HG02973 (cell line): Measurements from ENCODE around the gene RRAD.
A peak's percentile ranks its signal among the peaks of the same experiment; 100 is the strongest.

Experiments used
- ATAC-seq: cut with Tn5 transposase; IDR thresholded peaks from one replicate; pipeline ENCODE4 v1.9.1; 2021; ENCODE audit warnings: moderate library complexity; ENCODE audit not compliant: unreplicated experiment

RRAD gene

GRCh38 chr16:66934138-66934838 lies 9.0 kb upstream of the RRAD start, which contains the start of gene CIAO2B:
Gene CIAO2B (minus strand): TSS chr16:66934402. CDS start chr16:66934364, 38 bp downstream.
- ATAC-seq, result peak; percentile 68

DNA sequence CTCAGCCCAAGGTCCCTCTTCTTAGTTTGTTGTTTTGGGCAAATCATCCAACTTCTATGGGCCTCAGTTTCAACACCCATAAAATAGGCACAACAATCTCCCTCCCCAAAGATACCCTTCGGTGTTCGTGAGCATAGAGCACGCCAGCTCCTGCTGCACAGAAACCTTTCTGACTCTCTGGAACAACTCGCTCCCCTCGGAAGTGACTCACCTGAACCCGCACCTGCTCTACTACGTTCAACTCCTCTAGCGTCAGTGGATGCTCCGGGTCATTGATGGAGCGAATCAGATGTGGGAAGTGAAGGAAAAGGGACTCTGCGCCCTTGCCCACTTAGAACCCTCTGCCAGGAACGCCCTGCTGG lies 8.4 kb upstream of the RRAD start:
- ATAC-seq, result peak; percentile 8

DNA sequence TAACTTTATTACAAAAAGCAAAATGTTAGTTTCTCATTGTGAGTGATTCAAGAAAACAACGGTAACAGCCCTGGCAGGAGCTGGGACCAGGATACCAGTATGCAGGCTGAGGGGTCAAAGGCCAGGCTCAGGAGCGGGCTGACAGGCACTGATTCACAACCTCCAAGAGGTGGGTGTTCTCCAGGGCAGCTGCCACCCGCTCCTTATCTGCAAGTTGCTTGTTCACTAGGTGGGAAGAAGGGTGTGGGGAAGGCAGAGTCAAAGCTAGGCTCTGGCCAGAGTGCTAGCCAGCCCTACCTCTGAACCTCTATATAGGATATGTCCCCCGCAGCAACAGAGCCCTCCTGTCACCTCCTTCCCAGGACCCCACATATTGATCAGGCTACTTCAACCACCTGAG lies 6.7 kb upstream of the RRAD start:
- no peak for ATAC-seq

GRCh38 chr16:66931665-66932064 lies 6.3 kb upstream of the RRAD start:
- ATAC-seq, result no peak

- no peak for ATAC-seq
Observed at GRCh38 chr16:66930189-66930588, 4.9 kb upstream of the RRAD start.

GRCh38 chr16:66928702-66929388 lies 3.5 kb upstream of the RRAD start:
- ATAC-seq, result no peak

DNA sequence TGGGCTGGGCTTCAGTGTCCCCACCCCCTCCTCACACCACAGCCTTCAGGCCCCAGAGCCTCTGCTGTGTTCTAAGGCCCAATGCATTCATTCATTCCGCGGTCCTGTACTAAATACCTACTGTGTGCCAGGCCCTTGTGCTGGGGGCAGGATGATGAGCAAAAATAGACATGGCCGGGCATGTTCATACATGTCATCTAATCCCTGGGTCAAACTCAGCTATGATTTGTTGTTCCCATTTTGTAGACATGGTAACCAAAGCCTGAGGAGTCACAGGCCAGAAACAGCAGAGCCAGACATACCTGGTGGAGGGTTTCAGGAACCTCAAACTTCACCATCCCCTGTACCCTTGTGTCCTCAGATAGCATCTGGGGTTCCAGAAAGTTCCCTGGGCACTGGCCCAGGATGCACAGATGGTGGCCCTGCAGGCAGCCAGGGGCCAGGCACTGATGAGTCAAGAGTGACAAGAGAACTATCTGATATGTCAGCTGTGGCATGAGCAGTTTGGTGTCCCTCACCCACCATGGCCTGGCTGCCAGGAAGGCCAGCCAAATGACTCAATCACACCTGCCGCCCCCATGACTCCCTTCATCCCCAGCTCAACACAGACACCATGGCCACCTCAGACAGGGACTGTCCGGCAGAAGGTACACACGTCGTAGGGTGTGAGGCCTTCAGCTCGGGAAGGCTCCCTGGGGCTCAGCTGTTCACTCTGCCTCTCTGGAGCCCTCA lies 2.7 kb upstream of the RRAD start:
- ATAC-seq, result no peak

DNA sequence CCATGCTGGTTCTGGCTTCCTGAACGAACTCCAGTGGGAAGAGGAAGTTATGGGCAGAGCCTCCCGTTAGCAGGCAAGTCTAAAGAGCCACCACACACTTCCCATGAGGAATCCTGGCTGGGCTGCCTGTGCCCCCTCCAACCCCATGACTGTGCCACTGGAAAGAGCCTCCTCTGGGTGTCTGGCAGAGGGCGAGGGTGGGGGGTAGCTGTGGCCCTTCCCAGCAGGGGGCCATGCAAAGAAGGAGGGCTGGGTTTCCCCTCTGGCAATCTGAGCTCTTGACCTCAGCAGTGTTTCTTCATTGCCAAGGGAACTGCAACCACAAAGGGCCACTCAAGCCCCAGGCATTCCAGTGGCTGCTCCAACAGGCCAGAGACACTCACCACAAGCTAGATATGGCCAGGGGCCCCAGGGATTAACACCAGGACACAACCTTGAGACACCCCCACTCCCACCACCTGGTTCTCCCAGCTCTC lies 1.7 kb upstream of the RRAD start:
- no peak for ATAC-seq

- no peak for ATAC-seq
Observed at GRCh38 chr16:66926171-66926947, 1.0 kb upstream of the RRAD start.

- ATAC-seq, result no peak
Observed at GRCh38 chr16:66924527-66925321, 611 bp downstream of the RRAD start.

- no peak for ATAC-seq
Observed at GRCh38 chr16:66923866-66924265, 1.5 kb downstream of the RRAD start.

DNA sequence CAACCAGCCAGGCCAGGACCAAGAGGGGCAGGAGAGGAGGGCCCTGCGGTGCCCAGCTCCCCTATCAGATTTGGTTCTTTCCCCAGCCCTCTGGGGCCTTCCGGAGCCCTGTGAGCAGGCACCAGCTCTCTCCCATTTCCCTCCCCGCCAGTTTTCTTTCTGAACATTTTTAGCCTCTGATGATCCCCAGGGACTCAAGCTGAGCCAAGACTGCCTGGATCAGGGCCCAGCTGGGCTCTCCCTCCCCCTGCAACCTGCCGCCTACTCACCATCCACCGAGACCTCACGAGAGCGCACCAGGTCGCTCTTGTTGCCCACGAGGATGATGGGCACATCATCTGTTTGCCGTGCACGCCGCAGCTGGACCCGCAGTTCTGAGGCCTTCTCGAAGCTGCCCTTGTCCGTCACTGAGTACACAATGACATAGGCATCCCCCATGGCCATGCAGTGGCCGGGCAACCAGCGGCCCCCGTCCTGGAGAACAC lies 2.0 kb downstream of the RRAD start:
- no peak for ATAC-seq

DNA sequence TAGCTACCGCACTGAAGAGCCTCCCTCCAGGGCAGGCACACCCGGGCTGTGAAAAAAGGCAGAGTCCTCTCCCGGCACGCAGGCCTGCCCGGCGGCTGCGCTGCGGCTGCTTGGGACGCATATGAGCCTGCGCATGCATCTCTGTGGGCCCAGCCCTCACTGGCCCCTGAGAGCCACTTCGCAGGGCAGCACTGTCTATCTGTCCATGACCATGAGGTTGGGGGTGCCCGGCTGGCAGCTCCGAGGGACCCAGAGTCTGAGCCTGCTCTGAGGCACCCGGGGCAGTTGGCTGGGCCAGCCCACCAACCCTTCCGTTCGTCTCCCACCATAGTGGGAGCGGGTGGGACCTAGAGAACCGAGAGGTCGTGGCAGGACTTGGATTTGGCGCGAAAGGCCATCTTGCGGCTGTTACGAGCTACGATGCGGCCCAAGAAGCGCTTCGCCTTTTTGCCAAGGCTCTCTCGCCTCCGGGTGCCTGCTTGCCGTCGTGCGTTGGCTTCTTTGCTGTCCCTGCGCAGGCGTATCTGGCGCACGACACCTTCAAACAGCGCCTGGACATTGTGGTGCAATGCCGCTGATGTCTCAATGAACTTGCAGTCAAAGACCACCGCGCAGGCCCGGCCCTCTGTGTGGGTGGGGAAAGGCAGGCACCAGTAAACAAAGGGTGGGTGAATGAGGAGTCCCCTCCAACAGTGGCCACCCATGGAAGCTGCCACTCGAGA lies 3.4 kb downstream of the RRAD start:
- ATAC-seq, result no peak

DNA sequence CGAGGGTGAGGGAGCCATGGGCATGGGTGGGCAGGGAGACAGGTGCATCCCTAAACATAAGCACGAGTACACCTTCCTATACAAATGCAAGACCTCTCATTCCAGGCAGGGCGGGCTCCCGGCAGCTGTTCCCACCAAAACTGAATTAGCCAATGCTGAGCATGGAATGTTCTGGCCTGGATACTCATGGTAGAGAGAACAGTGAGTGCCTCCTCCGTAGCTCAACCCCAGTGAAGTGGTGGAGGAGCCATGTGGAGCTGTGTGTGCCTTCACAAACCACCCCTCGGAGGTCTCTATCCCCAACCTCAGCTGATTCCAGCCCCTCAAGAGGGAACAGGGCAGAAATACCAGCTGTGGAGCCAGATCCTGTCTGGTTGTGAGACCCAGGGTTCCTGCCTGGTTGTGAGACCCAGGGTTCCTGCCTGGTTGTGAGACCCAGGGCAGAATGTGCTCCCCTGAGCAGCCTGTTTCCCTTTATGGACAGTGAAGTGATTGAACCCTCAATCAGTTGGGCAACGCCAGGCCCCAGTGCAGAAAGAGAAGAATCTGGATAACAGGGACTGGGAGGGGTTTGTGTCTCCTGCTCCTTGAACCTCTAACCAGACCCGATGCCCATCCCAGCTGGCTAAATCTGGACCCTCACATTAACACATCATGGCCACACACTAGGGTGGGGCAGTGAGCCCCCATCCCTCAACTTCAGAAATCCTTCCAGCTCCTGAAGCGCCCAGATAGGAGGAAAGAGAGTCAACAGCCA lies 4.2 kb downstream of the RRAD start:
- no peak for ATAC-seq

DNA sequence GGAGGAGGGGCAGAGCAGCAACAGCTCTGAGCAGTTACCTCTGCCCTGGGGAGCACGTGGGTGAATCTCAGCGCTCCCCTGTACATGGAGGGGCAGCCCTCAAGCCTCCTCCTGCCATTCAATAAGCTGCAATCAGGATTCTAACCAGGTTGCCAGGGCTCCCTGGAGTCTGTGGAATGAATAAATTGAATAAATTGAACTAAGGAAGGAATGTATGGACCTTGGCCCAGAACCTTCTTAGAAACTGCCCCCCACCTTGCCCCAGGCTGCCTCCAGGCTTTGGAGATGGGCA lies 5.1 kb downstream of the RRAD start:
- ATAC-seq, result no peak

DNA sequence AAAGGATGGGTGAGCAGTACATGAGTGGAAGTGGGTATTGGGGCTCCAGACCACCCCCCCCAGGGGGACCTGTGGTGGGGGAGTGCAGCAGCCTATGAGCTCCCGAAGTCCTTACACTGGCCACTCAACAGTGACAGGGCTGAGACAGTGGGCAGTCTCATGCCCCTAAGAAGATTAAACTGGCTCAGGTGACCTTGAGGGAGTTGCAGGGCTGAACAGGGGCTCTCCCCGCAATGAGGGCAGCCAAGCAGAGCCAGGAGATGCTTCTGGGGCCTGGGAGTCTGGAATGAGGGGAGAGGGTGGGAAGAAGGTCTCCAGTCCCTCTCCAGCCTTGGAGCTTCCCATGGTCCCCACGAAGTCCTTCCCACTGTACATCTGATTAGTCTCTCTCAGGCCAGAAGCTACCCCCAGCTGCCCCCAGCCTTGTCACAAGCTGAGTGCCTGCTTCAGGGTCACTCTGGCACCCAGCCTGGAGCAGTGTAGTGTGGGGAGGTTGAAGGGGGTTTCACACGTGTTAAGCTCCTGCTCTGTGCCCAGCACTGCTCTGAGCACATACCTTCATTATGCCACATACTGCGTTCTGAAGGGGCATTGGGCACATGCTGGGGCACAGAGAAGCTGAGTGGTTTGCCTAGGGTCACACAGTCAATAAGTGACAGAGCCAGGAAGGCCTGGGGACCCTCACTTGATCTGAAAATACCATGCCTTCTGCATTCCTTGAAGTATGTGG lies 5.6 kb downstream of the RRAD start:
- no peak for ATAC-seq

DNA sequence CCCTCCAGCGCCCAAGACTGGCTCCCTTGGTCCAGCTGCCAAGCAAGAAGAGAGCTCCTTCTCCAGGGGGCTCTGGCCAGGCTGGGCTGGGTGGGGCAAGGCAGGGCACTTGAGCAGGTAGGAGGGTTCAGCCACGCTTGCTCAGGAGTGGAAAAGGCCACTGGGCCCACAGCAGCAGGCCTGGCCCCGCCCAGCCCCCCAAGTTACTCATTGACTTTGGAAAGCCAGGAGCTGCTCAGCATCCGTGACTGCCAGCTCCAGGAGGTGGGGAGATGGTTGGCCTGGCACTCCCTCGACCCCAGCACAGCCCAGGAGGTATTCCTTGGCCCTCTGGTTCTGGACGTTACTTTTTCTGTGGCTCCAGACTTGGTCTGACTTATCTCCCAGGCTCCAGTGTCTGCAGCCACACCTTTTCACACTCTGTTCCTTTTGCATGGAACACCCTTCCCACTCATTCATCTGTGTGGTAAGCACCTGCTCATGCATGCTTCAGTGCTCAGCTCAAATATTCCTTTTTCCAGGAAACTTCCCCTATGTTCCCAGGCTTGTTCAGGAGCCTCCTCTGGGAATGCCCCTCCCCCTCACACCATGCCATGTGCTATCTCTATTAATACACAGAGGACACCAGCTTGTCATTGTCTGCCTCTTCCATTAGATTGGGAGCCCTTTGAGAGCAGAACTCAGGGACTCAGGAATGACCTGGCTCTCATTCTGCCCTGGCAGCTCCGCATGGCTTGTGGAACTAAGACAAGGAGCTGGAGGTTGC lies 6.3 kb downstream of the RRAD start, which contains the start of gene CDH16:
TSS of gene CDH16 (minus strand) at position 83 of the 766 bp plus-strand sequence. CDS start 820 bp downstream, outside the sequence.
- no peak for ATAC-seq
